SHP77 treated with DMSO at 0.1 percent for 48 hours (cell line): ENCODE measurements around the gene ADORA1.

Experiments
- DNase-seq: peaks from one replicate; lab custom pipeline; 2025; lab: John Stamatoyannopoulos, UW

Gene ADORA1

DNA sequence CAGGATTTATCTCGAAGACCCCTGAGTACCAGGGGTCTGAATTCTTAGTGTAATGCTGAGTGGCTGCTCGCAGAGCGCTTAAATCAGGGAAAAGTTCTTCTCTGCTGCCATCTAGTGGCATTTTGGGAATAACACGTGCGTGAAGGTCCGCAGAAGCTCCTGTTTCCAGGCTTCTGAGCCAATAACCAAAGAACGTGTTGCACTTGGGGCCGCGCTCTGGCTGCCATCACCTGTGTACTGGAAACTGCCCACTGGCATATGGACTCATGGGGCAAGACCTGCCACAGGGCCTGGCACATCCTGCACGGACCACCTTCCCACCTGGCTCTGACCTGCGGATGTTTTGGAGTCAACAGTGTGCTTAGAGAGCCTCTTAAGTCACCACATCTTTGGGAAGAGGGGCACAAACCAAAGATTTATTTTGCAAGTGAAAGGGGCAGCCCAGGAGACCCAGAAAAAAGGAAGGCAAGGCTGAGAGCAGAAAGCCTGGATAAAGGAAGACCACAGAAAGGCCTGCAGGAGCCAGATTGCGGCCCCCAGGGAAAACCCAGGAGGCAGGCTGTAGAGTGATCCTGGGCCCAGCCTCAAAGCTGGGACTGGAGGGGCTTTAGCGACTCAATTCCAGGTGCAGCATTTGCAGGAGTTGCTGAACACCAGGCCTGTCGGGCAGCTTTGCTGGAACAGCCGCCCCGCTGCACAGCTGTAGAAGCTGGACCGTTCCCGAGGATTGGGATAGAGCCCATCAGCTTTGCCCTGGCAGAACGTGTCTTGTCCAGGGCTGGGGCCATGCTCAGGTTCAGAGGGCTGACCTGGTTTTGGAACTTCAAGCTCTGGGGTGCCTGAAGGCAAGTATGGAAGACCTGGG, 89.0 kb downstream of the ADORA1 start:
- peak; percentile 49 for DNase-seq
